Fibroblast of pulmonary artery (primary cell): Measurements from ENCODE around the gene CNOT6L.

ENCODE experiments used
- DNase-seq: peaks from one replicate; pipeline ENCODE4 v3.0.0-alpha.2; 2010; ENCODE audit warnings: low read depth
- H3K4me3 ChIP-seq: replicated peaks from 2 replicates; pipeline ENCODE4 v1.5.1; 2011; ENCODE audit warnings: low read depth, mild to moderate bottlenecking, control low read depth, low read length, moderate library complexity
- CTCF ChIP-seq: IDR thresholded peaks from 2 replicates; pipeline ENCODE4 v1.5.1; 2011; ENCODE audit warnings: mild to moderate bottlenecking, control low read depth, low read length, inconsistent platforms; ENCODE audit errors: missing control alignments

The CNOT6L gene

GRCh38 chr4:77820649-77821561 is 1.7 kb upstream of the CNOT6L start:
- TF ChIP-seq CTCF, result no peak
- peak; percentile 18 for DNase-seq
- peak overlapping the region; percentile 96 for H3K4me3 ChIP-seq

- DNase-seq, result peak; percentile 83
- H3K4me3 ChIP-seq, result peak overlapping the region; percentile 96
- no peak for TF ChIP-seq CTCF
Observed at GRCh38 chr4:77819843-77820648, 878 bp upstream of the CNOT6L start.

- peak; percentile 3 for DNase-seq
- TF ChIP-seq CTCF, result no peak
- H3K4me3 ChIP-seq, result peak overlapping the region; percentile 96
Observed at GRCh38 chr4:77819404-77819842, 255 bp upstream of the CNOT6L start.

- H3K4me3 ChIP-seq, result peak overlapping the region; percentile 96
- TF ChIP-seq CTCF, result peak; percentile 63
- DNase-seq, result peak; percentile 85
Observed at GRCh38 chr4:77818073-77818601, 1.0 kb downstream of the CNOT6L start.

GRCh38 chr4:77817304-77818072 is 1.7 kb downstream of the CNOT6L start:
- no peak for TF ChIP-seq CTCF
- peak; percentile 3 for DNase-seq
- H3K4me3 ChIP-seq, result peak overlapping the region; percentile 96

- H3K4me3 ChIP-seq, result no peak overlapping the region
- no peak for TF ChIP-seq CTCF
- no peak for DNase-seq
Observed at GRCh38 chr4:77816546-77816945, 2.6 kb downstream of the CNOT6L start.
